ENCODE measurements around the gene PRKAG2.

Gene PRKAG2

DNA sequence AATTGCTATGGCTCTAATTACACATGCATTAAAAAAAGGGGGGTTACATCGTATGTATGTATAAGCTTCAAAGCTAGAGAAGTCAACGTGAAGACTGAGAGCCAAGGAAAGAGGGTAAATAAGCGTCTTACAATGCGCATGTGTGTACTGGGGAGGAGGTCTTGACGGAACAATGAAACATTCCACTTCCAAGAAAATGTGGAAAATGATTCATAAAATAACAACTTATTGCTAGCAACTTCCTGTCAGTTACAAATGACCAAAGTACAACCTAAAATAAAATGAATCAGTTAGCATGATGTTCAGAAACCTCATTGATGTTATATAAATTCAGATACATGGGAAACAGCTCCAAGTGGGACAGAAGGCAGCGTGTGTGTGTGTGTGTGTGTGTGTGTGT is 253.1 kb downstream of the PRKAG2 start:
- no peak for DNase-seq (ENCODE audit: low read depth in 2 of 2)

DNA sequence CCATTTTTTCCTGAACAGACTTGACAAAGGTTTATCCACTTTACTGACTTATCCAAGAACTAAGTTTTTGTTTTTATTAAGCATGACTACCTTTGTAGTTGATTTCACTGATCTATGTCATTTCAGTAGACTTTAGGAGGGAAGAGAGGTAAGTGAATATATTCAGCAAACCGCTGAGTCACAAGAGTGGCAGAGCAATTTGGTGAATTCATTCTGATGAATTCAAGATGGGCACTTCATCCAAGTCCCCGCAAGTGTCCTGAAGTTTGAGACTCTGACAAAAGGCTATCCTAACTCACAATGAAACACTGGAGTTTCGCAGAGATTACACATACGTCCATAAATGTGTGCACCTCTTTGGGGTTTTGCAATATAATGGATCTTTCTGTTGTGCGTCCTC is 255.0 kb downstream of the PRKAG2 start:
- DNase-seq (ENCODE audit: low read depth in 2 of 2), result no peak

DNA sequence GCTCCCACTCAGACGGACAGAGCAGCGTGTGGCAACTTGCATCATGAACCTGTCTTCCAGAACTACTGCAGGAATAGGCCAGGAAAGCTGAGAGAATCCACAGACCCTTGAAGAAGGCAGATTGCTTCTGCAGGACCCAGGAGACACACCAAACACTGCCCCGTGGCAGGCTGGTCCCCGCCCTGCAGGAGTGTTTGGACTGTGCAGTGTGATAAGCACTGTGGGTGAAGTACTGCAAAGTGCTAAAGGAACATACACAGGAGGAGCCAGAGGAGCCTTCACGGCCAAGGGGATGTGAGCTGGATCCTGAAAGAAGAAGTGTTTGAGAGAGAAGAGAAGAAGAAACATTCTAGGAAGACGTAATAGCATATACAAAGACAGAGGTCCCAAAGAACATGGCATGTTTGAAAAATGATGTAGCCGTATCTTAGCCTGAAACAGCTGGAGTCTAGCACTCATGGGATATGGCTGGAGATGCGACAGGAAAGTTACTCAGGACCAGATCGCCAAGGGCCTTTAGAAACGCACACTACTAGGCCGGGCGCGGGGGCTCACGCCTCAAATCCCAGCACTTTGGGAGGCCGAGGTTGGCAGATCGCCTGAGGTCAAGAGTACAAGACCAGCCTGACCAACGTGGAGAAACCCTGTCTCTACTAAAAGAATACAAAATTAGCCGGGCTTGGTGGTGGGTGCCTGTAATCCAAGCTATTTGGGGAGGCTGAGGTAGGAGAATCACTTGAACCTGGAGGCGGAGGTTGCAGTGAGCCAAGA is 260.3 kb downstream of the PRKAG2 start:
- no peak for DNase-seq (ENCODE audit: low read depth in 2 of 2)

DNA sequence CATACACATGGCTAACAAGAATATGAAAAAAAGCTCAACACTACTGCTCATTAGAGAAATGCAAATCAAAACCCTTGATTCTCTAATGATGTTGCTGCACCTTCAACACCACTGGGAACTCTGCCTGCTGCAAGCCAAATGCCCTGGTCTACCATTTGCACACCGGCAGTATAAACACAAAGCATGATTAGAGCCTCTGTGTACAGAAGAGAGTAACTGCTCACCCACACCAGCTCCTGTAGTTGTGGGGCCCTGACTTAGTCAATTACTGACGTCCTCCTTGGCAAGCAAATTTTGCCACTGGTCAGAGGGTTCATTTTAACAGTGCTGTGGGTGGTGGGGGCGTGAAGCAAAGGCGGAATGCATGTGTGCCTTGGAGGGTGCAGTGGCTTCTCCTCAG is 261.1 kb downstream of the PRKAG2 start:
- no peak for DNase-seq (ENCODE audit: low read depth in 2 of 2)

DNA sequence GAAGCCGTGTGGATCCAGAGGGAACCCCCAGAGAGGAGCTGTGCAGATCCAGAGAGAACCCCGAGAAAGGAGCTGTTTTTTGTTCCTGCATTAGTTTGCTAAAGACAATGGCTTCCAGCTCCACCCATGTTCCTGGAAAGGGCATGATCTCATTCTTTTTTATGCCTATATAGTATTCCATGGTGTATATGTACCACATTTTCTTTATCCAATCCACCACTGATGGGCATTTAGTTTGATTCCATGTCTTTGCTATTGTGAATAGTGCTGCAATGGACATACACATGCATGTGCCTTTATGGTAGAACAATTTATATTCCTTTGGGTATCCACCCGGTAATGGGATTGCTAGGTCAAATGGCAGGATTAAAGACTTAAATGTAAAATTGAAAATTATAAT is 261.9 kb downstream of the PRKAG2 start:
- no peak for DNase-seq (ENCODE audit: low read depth in 2 of 2)

DNA sequence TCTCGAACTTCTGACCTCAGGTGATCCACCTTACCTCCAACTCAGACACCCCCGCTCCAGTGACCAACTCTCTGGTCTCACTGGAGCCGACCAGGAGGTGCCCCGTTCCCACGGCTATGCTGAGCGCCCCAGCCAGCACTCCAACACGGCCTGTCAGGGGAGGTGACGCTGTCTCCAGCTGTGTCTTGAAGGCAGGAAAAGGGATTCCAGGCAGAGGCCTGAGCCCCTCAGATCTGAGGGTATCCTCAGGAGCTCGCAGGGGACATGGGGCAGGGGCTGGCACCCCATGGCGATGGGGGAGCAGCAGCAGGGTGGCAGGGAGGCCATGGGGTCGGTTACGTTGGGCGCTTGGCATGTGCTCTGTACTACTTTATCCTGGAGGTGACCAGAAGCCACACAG is 262.9 kb downstream of the PRKAG2 start:
- DNase-seq (ENCODE audit: low read depth in 2 of 2), result no peak

DNA sequence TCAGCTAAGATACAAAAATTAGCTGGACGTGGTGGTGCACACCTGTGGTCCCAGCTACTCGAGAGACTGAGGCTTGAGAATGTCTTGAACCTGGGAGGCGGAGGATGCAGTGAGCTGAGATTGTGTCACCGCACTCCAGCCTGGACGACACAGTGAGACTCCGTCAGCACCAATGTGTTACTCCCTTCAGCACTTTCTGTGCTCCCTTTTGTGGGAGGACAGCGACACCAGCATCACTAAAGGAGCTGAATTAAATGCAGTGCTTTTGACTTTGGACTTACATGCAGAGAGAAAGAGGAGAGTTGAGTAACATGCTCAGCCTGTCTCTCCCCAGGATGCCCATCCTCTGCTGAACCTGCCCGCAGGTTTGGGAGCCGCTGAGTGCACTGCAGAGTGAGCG is 265.0 kb downstream of the PRKAG2 start:
- no peak for DNase-seq (ENCODE audit: low read depth in 2 of 2)

DNA sequence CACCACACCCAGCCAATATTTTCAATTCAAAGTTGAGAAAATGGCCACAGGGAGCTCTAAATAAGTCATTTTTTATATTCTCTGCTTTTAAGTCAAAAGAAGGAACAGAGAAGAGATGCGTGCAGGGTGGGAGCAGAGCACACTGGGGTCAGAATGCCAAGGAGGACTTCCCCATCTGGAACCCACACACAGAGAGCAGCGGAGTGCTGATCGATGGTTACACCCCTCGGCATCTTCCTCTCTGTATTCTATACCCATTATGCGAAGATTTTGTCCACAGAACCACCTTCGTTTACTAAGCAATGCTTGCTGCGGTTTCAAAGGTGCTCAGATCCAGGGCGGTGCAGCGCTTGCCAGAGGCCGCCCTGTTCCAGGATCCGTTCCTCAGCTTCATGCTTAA is 265.9 kb downstream of the PRKAG2 start:
- DNase-seq (ENCODE audit: low read depth in 2 of 2), result no peak

DNA sequence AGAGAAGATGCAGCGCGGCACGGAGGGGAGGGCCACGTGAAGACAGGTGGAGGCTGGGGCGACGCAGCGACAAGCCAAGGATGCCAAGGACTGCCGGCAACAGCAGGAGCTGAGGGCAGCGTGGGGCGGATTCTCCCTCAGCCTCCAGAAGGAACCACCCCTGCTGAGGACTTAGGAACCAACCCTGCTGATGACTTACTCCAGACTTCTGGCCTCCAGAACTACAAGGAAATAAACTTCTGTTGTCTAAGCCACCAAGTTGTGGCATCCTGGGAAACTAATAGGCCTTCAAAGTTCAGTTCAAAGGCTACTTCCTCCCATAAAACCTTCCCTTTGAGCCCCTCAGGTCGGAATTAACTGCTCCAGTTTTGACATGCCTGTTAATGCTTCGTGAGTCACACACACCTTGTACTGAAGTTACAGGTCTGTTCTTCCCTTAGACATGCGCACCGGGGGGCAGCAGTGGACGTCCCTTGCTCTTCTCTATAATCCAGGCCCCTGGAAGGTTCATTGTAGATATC is 268.8 kb downstream of the PRKAG2 start:
- no peak for DNase-seq (ENCODE audit: low read depth in 2 of 2)

DNA sequence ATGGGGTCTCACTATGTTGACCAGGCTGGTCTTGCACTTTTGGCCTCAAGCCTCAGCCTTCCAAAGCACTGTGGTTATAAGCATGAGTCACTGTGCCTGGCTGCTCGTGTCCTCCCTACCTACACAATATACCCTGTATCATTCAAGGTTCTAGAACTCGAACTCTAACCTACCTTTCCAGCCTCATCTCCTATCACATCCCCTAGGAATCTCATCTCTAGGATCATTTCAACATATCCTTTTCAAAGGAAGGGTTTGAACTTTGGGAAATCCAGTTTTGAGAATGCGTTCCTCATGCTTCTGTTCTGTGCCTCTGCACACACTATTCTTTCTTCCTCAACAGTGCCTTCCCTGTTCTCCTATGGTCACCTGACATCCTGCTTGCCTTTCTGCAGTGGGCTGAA is 269.4 kb downstream of the PRKAG2 start:
- no peak for DNase-seq (ENCODE audit: low read depth in 2 of 2)

DNA sequence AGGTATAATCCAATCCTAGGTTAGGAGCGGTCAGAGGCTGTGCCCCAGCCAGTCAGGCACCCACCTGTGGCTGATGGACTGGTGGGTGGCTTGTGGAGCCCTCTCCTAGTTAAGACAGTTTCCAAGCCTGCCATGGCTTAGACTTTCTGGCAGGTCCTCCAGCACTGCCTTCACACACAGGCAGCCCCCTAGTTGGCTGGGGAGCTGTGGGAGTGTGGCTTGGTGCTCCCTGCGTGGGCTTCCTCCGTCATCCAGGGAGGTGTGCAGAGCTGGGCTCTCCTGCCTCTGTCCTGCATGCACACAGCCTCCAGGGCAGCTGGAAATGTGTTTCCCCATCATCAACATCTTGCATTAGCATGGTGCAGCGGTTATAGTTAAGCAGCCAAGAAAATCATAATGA is 273.0 kb downstream of the PRKAG2 start:
- DNase-seq (ENCODE audit: low read depth in 2 of 2), result no peak

DNA sequence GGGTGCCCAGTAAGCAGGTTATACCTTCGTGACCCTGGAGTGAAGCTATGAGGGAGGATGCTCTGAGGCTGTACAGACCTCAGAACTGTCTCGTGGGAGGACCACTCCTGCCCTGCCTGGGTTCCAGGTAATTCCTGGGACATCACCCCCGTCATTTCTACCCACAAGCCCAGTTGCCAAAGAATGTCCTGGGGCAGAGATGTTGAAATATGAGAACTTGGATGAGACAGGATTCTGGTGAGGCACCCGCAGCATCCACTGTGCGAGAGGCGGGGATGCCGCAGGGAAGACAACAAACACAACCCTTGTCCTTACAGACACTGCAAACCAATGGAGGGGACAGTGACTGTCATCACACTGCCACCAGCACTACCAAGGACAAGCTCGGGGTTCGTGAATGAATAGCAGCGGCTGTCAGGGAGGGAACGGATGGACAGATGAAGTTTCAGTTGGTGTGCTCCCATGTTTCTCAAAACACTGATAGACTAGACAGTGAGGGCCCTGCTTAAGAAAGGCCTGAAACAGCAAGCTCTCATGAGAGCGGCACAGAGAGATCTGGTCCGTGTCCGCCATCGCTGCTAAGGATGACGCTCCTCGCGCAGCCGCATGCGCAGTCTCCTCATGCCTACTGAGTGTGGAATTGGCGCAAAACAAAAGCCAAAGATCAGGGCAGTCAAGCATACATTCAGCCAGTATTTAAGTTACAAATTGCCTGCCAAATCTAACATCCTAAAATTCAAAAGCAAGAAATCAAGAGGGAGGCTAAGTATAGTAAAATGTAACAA is 275.2 kb downstream of the PRKAG2 start:
- DNase-seq (ENCODE audit: low read depth in 2 of 2), result no peak

DNA sequence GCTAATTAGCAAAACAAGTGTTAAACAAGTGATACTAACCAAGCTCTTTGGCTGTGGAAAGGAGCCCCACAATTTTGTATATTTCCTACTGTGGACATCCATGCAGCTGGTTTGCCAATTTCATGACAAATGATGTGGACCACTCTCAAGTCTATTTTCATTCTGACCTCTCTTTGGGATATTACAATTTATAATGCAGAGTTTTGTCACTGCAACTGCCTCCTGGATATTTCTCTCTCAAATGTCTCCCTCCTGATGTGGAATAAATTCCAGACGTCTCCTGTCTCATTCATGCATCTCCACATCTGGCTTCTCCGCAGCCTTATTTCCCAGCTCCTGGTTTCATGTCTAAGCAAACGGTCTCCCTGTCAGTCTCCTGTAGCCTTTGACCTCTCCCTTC is 276.6 kb downstream of the PRKAG2 start:
- no peak for DNase-seq (ENCODE audit: low read depth in 2 of 2)

DNA sequence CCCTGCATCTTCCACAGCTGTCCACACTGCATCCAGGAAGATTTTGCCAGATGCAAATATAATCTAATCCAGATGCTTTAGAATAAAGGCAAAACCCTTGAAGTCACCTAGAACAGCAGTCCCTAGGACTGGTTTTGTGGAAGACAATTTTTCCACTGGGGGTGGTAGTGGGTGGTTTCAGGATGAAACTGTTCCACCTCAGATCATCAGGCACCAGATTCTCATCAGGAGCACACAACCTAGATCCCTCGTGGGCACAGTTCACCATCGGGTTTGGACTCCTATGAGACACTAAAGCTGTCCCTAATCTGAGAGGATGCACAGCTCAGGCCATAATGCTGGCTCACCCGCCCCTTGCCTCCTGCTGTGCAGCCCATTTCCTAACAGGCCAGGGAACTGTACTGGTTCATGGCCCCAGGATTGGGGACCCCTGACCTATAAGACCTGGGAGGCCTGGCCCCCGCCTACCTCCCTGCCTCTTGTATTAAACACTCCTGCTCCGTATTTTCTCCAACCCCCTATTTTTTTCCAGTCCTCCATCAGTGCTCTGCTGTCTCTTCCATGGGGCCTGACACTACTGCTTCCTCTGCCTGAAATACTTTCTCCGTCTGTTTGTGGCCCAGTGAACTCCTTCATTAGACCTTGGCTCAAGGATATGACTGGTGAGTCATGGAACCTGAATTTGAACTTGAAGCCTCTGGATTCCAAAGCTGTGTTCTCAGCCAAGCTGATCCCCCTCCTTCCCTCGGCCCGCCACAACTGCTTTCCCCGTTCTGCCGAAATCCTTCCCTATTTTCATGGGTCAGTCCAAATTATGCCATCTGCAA is 277.3 kb downstream of the PRKAG2 start:
- no peak for DNase-seq (ENCODE audit: low read depth in 2 of 2)

DNA sequence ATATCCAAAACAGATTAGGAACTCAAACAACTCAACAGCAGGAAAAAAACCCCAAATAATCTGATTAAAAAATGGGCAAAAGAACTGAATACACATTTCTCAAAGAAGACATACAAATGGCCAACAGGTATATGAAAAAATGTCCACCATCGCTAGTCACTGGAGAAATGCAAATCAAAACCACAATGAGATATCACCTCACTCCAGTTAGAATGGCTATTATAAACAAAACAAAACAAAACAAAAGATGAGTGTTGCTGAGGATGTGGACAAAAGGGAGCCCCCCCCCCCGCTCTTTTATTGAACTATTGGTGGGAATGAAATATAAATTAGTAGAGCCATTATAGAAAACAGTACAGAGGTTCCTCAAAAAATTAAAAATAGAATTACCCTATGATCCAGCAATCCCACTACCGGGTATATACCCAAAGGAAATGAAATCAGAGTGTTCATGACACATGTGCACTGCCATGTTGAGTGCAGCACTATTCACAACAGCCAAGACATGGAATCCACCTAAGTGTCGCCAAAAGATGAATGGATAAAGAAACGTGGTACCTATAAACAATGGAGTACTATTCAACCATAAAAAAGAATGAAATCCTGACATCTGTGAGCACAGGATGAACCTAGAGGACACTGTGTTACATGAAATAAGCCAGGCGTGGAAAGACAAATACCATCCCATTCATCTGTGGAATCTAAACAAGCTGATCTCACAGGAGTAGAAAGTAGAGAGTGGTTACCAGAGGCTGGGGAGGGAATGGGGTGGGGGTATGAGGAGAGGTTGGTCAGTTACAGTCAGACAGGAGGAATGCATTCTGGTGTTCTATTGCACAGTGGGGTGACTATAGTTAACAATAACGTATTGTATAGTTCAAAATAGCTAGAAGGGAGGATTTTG is 279.1 kb downstream of the PRKAG2 start:
- DNase-seq (ENCODE audit: low read depth in 2 of 2), result no peak

DNA sequence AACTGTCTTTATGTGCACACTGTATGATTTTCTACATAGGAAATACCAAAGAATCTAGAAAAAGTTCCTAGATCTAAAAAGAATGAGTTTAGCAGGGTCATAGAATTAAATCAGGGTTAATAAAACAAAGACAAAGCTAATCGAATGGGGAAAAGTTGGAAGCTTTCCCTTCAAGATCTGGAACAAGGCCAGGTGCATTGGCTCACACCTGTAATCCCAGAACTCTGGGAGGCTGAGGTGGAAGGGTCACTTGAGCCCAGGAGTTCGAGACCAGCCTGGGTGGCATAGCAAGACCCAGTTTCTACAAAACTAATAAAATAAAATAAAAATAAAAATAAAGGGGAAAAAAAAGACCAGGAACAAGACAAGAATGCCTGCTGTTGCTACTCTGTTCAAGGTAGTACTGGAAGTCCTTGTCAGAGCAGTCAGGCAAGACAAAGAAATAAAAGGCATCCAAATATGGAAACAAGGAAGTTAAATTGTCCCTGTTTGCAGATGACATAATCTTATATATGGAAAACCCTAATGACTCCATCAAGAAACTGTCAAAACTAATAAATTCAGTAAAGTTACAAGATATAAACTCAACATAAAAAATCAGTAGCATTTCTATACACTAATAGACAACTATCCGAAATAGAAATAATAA is 281.1 kb downstream of the PRKAG2 start:
- no peak for DNase-seq (ENCODE audit: low read depth in 2 of 2)

DNA sequence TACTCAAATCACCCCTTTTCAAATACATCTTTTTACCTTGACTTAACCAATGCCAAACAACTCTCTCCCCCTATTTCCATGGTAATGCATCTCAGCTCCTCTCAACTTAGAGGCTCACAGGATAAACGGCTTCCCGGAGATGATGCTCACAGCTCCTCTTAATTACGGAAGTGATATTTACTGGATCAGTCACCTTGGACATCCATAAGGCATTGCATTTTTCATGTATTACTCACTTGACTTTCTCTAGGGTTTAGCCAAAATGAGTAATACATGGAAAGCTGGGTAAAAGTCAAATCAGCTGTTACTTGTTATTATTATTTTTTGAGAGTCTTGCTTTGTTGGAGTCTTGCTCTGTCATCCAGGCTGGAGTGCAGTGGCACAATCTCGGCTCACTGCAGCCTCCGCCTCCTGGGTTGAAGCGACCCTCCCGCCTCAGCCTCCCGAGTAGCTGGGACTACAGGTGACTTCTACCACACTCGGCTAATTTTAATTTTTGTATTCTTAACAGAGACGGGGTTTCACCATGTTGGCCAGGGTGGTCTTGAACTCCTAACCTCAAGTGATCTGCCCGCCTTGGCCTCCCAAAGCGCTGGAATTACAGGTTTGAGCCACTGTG is 283.9 kb downstream of the PRKAG2 start:
- DNase-seq (ENCODE audit: low read depth in 2 of 2), result no peak

DNA sequence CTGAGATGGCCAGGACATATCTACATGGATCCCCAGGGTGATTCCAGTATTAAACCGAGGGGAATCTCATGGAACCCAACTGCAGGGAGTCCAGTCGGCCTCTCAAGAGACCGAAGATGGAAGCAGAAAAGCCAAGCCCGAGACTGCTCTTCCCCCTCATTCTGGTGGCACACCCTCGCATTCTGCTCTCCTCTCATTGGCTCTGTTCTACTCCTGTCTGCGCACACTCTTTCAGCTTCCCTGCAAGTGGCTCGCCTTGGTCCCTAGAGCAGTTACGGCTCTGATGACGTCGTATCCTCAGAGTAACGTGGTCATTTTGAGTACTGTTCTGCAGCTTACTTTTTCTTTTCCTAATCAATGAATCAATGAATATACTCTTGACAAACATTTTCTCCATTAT is 284.6 kb downstream of the PRKAG2 start:
- DNase-seq (ENCODE audit: low read depth in 2 of 2), result no peak

DNA sequence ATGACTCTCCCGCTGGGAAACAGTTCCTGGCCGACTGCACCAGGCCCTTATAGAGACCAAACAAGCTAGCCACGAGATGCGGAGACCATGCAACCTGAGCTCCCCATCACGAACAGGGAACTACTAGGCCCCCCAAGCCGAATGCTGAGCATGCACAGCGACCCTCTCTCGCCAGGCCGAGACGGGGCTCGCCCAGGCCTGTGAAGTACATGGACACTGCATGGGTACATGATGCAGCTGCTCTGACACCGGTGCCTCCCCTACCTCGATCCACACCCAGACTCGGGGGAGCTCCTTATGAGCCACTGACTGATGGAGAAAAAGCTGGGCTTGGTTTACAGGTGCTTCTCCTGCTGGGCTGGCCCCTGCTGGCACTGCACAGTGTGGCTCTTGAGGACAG is 285.0 kb downstream of the PRKAG2 start:
- no peak for DNase-seq (ENCODE audit: low read depth in 2 of 2)

Data from stimulated activated CD8-positive, alpha-beta memory T cell treated with anti-CD3 and anti-CD28 coated beads, Interleukin-7, amount 100 ng/mL, for 4 hours (primary cell).